Stomach (tissue), 4 donors: Measurements from ENCODE around the gene ACSBG1.

Experiments used
- EP300 ChIP-seq: sonication (generic); formaldehyde crosslinking; IDR thresholded peaks from one replicate; pipeline ENCODE4 v1.6.1; 2017; ENCODE audit warnings: antibody characterized with exemption
- POLR2A ChIP-seq, 4 donors: fragments of 450-650 bp; IDR thresholded peaks; one replicate each; pipeline ENCODE4 v1.6.1; 2016; ENCODE audit warnings: antibody characterized with exemption in 4 of 4, control low read depth in 2 of 4, mild to moderate bottlenecking in 1 of 4, moderate library complexity in 1 of 4
- POLR2AphosphoS5 ChIP-seq, 3 donors: sonication (generic); formaldehyde crosslinking; IDR thresholded peaks; one replicate each; pipeline ENCODE4 v1.6.1; 2016; ENCODE audit warnings: antibody characterized with exemption in 3 of 3

- TF ChIP-seq POLR2A (IDR thresholded peaks at IDR 0.05) (no peak), EP300 (no peak), POLR2AphosphoS5 (IDR thresholded peaks at IDR 0.05) (no peak)
Measured at GRCh38 chr15:78207641-78208340, 26.6 kb downstream of the ACSBG1 start.
